CD4-positive, alpha-beta T cell treated with Interleukin-4 for 4 hours (primary cell): Measurements from ENCODE around the gene NKX3-2.

Experiments
- DNase-seq: peaks from one replicate; pipeline ENCODE4 v3.0.0-alpha.2; 2020

NKX3-2 gene

GRCh38 chr4:13530823-13531624 lies 13.3 kb downstream of the NKX3-2 start:
- DNase-seq = no peak

DNA sequence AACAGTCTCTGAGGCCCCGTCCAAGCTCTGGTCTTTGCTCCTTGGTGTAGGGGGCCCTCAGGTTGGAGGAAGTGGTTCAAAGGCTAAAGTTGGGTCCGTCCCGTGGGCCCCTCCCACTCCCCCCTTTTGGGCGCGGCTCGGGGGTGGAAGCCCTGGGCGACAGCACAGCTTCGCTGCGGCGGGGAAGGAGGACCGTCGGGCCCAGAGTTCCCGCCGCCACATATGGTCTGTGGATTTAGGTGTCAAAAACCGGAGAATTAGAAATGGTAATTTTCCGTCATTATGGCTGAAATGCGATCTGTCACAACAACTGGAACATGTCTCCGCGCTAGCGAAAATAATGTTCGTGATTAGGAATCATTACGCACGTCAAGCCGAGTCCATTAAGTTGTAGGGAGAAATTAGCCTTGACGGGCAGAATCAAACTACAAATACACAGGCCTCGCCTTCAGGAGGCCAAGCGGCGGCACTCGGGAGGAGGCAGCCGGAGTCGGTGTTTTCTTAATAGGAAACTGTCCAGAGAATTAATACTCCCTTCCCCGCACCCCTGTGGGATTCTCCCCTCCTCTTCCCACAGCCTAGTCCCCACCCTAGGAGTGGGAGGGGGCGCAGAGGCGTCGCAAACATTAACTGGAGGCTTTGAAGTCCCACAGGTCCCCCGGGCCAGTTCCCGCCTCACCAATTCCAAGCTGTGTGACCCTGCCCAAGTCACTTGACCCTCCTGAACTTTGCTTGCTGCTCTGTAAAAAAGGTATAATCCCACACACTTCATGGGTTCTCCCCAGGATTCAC lies 15.0 kb downstream of the NKX3-2 start:
- DNase-seq = no peak

GRCh38 chr4:13528821-13529127 lies 15.5 kb downstream of the NKX3-2 start:
- no peak for DNase-seq

- DNase-seq = peak; percentile 4
These were observed 16.1 kb downstream of the NKX3-2 start for GRCh38 chr4:13527981-13528820.

- no peak for DNase-seq
These were observed 16.9 kb downstream of the NKX3-2 start for GRCh38 chr4:13527192-13527980.

DNA sequence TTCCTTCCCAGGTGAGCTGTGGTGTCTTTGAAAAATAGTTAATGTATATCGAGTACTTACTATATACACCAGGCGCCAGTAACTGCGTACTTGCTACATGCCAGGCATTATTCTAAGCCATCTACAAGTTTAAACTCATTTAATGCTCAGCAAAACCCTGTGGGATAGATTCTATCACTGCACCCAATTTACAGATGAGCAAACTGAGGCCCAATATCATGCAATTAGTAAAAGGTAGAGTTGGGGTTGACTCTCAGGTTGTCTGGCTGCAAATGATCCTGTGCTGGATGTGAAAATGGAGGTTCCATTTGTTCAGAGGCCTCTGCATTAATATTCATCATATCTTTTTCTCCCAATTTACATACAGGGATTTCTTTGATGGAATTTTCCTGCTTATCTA lies 17.6 kb downstream of the NKX3-2 start:
- DNase-seq = no peak

DNA sequence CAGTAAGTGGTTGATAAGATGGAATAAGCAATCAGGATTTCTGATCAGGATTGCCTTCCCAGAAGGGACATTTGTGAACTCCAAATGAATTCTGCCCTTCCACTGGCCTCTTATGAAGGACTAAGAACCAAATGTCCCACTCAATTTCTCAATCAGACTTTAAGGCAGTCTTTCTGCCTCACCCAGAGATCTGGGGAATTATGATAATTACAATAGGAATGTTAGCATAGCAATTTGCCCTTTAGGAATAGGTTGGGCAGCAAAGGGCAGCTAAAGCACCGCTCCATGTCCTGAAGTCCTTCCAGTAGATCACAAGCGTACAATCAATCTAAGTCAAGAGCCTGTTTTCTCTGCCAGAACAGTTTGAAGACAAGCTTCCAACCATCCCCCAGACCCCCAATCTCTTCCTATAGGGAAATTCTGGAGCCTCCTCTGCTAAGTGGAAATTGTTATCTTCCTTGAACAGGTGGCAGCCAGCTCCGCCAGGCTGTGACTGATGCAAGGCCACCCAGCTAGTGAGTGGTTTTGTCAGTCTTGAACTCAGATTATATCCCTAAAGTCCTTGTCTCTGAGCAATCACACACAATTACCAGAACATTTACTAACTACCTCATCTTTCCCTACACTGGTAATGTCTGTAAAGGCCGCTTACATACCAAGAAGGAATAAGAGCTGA lies 18.6 kb downstream of the NKX3-2 start:
- no peak for DNase-seq

GRCh38 chr4:13524504-13525243 lies 19.6 kb downstream of the NKX3-2 start:
- no peak for DNase-seq

DNA sequence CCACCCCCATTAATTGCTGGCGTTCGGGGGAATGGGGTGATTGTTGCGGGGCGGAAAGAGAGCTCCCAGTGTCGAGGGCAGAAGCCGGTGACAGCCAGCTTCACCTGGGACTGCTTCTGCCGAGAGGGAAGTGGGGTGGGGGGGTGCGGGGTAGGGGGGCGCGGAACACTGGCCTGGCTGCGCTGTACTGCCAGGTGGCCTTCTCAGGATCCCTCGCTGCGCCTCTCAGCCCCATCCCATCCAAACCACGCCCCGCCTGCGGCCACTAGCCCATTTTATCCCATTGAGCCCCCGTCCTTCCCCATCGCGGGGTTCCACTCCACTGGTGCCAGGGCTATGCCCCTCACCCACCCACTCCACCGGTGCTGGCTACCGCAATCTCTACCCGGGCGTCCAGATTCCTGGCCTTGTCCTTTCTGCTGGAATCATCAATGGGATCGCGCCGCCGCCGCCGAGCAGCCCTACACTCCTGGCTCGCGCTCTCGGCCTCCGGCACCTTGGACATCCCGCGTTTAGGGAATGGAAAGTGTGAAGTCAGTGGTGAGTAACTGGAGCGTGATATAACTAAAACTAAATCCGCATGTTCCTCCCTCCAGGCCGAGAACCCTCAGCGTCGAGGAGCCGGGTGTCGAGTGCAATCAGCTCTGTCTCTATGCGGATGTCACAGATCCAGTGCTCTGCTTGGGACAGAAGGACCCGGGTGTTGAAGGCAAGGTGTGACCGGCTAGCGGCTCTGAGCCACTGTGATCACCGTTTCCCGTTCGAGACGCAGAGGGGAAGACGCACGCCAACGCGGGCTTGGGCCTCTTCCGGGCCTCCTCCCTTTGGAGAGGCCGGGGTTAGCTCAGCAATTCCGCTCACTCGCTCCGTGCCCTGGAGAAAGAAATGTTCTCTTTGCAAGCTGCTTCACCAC lies 20.5 kb downstream of the NKX3-2 start:
- no peak for DNase-seq

DNA sequence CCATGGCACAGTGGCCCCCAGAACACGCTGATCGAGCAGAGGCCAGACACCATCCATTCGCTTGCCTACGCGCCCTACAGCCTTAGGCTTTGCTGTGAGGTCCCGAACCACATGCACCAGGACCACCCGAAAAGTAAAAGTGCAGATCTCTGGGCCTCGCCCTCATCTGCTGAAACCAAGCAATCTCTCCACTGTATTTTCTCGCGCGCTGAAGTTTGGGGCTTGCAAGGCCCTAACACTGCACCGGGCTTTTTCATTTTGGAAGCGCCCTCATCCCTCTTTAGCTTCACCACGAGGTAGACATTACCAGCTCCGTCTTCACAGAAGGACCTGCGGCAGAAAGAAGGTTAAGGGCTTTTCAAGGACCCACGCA lies 21.2 kb downstream of the NKX3-2 start:
- DNase-seq = no peak

DNA sequence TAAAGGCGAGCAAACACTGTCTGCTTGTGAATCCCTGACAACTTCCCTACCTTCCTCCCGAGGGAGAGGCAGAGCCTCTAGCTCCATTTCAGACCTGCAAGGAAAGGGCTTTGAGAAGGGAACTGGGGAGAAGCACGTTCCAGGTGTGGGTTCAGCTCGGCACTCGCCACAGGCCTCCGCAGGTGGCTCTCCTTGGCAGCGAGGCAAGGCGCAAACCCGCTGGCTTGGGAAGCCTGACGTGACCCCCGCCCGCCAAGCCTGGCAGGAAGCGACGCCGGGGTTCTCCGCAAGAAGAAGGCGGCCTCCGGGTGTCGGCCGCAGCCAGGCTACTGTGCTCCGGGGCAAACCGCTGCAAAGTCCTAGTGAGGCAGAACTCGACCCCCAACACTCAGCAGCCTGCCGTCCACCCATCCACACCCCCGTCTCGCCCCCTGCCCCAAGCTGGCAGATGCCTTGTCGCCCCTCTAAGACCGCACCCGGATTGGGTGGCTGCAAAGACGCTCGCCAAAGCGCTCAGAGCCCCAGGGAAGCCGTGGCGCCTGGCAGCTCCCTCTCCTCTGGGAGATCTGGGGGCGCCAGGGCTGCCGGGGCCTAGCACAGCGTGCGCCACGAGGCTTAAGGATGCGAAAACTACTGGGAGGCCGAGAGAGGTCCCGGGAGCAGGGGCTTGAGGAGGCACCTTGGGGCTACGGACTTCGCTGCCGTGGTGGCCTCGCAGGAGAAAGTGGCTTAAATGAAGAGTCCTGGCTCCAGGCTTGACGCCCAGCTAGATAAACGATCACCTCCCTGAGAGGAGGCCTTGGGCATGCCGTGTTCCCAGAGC lies 21.8 kb downstream of the NKX3-2 start:
- DNase-seq = no peak

DNA sequence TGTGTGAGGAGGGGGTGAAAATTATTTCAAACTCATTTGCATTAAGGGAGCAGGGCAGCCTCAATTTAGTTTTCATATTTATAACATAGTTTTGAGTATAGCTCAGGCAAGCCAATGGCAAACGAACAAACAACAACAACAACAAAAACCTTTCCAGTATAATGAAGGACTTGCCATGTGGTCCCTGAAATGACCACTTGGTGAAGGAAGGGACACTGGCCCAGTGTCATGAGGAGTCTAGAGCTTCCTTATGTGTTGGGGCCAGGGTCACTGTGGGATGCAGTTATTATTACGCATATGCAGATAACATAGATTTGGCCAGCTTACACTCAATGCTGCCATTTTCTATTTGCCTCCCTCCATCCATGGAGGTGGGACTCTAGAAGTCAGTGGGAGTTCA lies 23.3 kb downstream of the NKX3-2 start:
- DNase-seq = no peak

GRCh38 chr4:13516315-13516860 lies 27.9 kb downstream of the NKX3-2 start:
- no peak for DNase-seq

DNA sequence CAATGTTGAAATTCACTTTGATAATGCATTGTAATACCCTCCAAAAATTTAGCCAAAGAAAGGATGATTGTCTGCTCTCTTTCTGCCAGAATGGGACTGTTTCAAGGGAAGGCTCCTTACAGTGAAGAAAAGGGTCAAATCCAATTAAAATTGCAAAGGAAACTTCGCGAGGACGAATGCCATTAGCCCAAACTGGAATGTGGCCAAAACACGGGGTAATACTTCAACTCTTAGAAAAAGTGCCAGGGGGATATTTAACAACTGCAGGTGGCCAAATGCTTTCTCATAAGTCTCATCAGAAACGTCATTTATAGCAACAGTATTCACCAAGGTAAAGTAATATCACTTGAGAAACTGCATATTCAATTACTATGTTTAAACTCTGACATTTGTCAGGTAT lies 29.0 kb downstream of the NKX3-2 start:
- DNase-seq = no peak

DNA sequence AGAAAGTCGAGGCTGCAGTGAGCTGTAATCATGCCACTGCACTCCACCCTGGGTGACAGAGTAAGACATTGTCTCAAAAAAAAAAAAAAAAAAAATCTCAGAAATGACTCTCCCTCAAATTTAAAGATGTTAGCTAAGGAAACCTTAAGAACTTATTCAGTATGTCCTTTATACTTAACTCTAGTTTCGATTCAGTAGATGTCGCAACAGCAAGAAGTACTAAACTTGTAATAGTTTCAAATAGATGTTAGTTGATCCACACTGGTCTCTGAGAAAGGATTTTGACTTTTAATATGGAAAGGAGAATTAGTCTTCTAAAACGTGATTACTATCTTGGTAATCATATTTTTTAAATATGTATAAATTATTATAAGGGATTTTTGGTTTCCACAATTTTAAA lies 29.6 kb downstream of the NKX3-2 start:
- no peak for DNase-seq

- no peak for DNase-seq
These were observed 33.2 kb downstream of the NKX3-2 start for GRCh38 chr4:13511101-13511500.

- DNase-seq = no peak
These were observed 34.9 kb downstream of the NKX3-2 start for GRCh38 chr4:13509442-13509841.

DNA sequence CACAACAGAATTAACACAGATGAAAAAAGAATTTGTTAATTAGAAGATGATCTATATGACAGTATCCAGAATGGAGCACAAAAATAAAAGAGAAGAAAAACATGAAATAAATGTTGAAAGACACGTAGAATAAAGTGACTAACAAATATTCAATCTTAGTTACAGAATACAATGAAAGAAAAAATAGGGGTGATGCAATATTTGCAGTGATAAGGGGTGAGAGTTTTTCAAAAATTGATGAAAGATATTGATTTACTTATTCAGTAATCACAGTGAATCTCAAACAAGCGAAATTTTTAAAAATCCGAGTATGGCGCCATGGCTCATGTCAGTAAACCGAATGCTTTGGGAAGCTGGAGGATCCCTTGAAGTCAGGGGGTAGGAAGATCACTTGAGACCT lies 39.9 kb downstream of the NKX3-2 start:
- no peak for DNase-seq

DNA sequence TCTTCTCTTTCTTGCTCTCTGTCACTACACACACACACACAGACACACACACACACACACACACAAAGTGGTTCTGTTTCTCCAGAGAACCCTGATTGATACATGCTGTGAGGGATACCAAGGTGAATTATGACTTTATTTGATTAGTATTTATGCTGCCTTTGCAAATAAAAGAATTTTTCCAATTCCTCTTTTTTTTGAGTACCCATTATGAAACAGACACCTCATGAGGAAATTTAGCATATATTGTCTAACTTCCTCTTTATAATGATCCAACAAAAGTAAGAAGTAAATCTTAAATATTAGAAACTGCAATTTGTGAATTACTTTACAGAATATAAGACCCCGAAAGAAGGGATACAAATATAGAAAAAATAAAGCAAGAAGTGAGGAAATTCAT lies 45.8 kb downstream of the NKX3-2 start:
- no peak for DNase-seq
